Melanocyte of skin (primary cell): ENCODE data around the gene NDUFA9. TPM values are rescaled to one million over a fixed set of nuclear protein-coding genes. Genes with fewer than 3 reads are reported as not detected.

Experiments used
- total RNA-seq, 2 donors: library from RNA; depleted of rRNA; stranded (reverse); fragments of >200 nt; gene quantifications; 2 replicates each; pipeline ENCODE4 v1.2.3, GENCODE V29; 2012

The NDUFA9 gene
- total RNA-seq = 10 to 100 TPM; 50.2 to 52.6 TPM

GRCh38 chr12:4648501-4649357, at the start of gene NDUFA9, which contains the start of gene AKAP3:
Gene NDUFA9 (plus strand): TSS chr12:4649114. CDS start chr12:4649127, 13 bp downstream.
Gene AKAP3 (minus strand): TSS chr12:4649051. CDS start chr12:4638196, 10,855 bp downstream.

Other genes with a start within 250 kb of the NDUFA9 start
- gene FGF6, start 203.3 kb upstream of the NDUFA9 start, total RNA-seq = not detected
- 10 to 100 TPM; 18.2 to 27.6 TPM for gene RAD51AP1, start 110.2 kb upstream of the NDUFA9 start, total RNA-seq
- 10 to 100 TPM; 30.6 to 46.0 TPM for gene DYRK4, start 86.9 kb upstream of the NDUFA9 start, total RNA-seq
- gene AKAP3, start 63 bp upstream of the NDUFA9 start, total RNA-seq = 1 to 10 TPM in 1 of 2 donors, under 1 TPM in 1; 0.67 to 4.5 TPM
- not detected for gene GALNT8, start 71.3 kb downstream of the NDUFA9 start, total RNA-seq